Neutrophil (primary cell): Measurements from ENCODE around the gene PALM3.

Experiments used
- H3K27ac ChIP-seq: fragments of 200-600 bp; sonication (generic); 2 replicates; pipeline ENCODE4 v1.5.1; 2016; ENCODE audit warnings: mild to moderate bottlenecking, moderate library complexity
- H3K27me3 ChIP-seq: fragments of 200-600 bp; sonication (generic); 2 replicates; pipeline ENCODE4 v1.6.0; 2016; ENCODE audit warnings: mild to moderate bottlenecking
- H3K36me3 ChIP-seq: fragments of 200-600 bp; sonication (generic); 2 replicates; pipeline ENCODE4 v1.5.1; 2017
- H3K4me1 ChIP-seq, 2 experiments: fragments of 200-600 bp in 1 of 2; sonication (generic) in 1 of 2; 1 replicate in 1 of 2; 2 replicates in 1 of 2; pipeline versions ENCODE4 v1.5.1 to v1.6.1; 2013 to 2016; ENCODE audit warnings: low read depth in 1 of 2, low read length in 1 of 2, mild to moderate bottlenecking in 1 of 2, moderate library complexity in 1 of 2; ENCODE audit not compliant: control insufficient read depth in 1 of 2, insufficient read depth in 1 of 2
- H3K4me3 ChIP-seq, 2 experiments: fragments of 200-600 bp in 1 of 2; sonication (generic) in 1 of 2; 1 replicate in 1 of 2; 2 replicates in 1 of 2; pipeline ENCODE4 v1.5.1; 2013 to 2016; ENCODE audit warnings: low read depth in 1 of 2, low read length in 1 of 2, mild to moderate bottlenecking in 1 of 2, moderate library complexity in 1 of 2
- H3K9me3 ChIP-seq: fragments of 200-600 bp; sonication (generic); 2 replicates; pipeline ENCODE4 v1.5.1; 2016
- CTCF ChIP-seq: fragments of 200-600 bp; sonication (generic); IDR thresholded peaks from 2 replicates; pipeline ENCODE4 v1.5.1; 2016; ENCODE audit warnings: antibody characterized with exemption

The PALM3 gene

GRCh38 chr19:14055396-14055795 lies 6.5 kb downstream of the PALM3 start:
- Histone ChIP-seq H3K9me3 (no peaks in the 10 kb centered on the region), H3K27ac (no peak overlapping the region), H3K4me1 (peaks cover 0 to 7% of the 10 kb centered on the region in 2 experiments), H3K36me3 (no peaks in the 10 kb centered on the region), H3K27me3 (peaks cover 73% of the 10 kb centered on the region), H3K4me3 (no peak overlapping the region)
- no peak for TF ChIP-seq CTCF

- Histone ChIP-seq H3K27ac (no peak overlapping the region), H3K9me3 (no peaks in the 10 kb centered on the region), H3K4me3 (no peak overlapping the region), H3K36me3 (no peaks in the 10 kb centered on the region), H3K4me1 (peaks cover 0 to 7% of the 10 kb centered on the region in 2 experiments), H3K27me3 (peaks cover 66% of the 10 kb centered on the region)
- TF ChIP-seq CTCF: no peak
Measured at GRCh38 chr19:14054721-14055120, 7.2 kb downstream of the PALM3 start.

- Histone ChIP-seq H3K27me3 (peaks cover 60% of the 10 kb centered on the region), H3K27ac (no peak overlapping the region), H3K4me3 (no peak overlapping the region), H3K4me1 (peaks cover 0 to 7% of the 10 kb centered on the region in 2 experiments), H3K9me3 (no peaks in the 10 kb centered on the region), H3K36me3 (no peaks in the 10 kb centered on the region)
- TF ChIP-seq CTCF: no peak
Measured at GRCh38 chr19:14054099-14054498, 7.8 kb downstream of the PALM3 start.

GRCh38 chr19:14053500-14053899 lies 8.4 kb downstream of the PALM3 start:
- no peak overlapping the region for H3K4me3 ChIP-seq
- H3K4me1 ChIP-seq: peaks cover 0 to 3% of the 10 kb centered on the region in 2 experiments
- H3K9me3 ChIP-seq: no peaks in the 10 kb centered on the region
- H3K27ac ChIP-seq: no peak overlapping the region
- H3K27me3 ChIP-seq: peaks cover 54% of the 10 kb centered on the region
- no peaks in the 10 kb centered on the region for H3K36me3 ChIP-seq
- no peak for TF ChIP-seq CTCF

- no peaks in the 10 kb centered on the region for H3K9me3 ChIP-seq
- no peak overlapping the region for H3K4me3 ChIP-seq
- no peaks in the 10 kb centered on the region for H3K36me3 ChIP-seq
- peaks cover 49% of the 10 kb centered on the region for H3K27me3 ChIP-seq
- no peak overlapping the region for H3K27ac ChIP-seq
- peaks cover 0 to 3% of the 10 kb centered on the region in 2 experiments for H3K4me1 ChIP-seq
- no peak for TF ChIP-seq CTCF
Measured at GRCh38 chr19:14053032-14053431, 8.8 kb downstream of the PALM3 start.

GRCh38 chr19:14052470-14052869 lies 9.4 kb downstream of the PALM3 start:
- no peak for TF ChIP-seq CTCF
- no peaks in the 10 kb centered on the region for H3K9me3 ChIP-seq
- peaks cover 44% of the 10 kb centered on the region for H3K27me3 ChIP-seq
- no peaks in the 10 kb centered on the region for H3K36me3 ChIP-seq
- peaks cover 0 to 3% of the 10 kb centered on the region in 2 experiments for H3K4me1 ChIP-seq
- no peak overlapping the region for H3K4me3 ChIP-seq
- no peak overlapping the region for H3K27ac ChIP-seq
